B cell (primary cell): ENCODE measurements around the gene SEMA4D. TPM values are rescaled to one million over a fixed set of nuclear protein-coding genes. Genes with fewer than 3 reads are reported as not detected.

Experiments used
- ATAC-seq: fragments of 200-7000 bp; cut with Tn5 transposase; one replicate; pipeline ENCODE4 v1.10.0; 2021; ENCODE audit warnings: low read depth, mild to moderate bottlenecking, moderate number of reproducible peaks, moderate library complexity
- CTCF ChIA-PET: fragments of 350-600 bp; sonication (Branson Sonifier 250); formaldehyde crosslinking; loops from one replicate; lab custom pipeline; 2021; ENCODE audit warnings: antibody characterized with exemption, inconsistent platforms; lab: Charles Lee
- POLR2A ChIA-PET: fragments of 350-600 bp; sonication (Branson Sonifier 250); formaldehyde crosslinking; loops from one replicate; lab custom pipeline; 2021; ENCODE audit warnings: antibody characterized with exemption; lab: Charles Lee
- DNase-seq: peaks from one replicate; pipeline ENCODE4 v3.0.0; 2013
- H2AFZ ChIP-seq: 2 replicates; pipeline ENCODE4 v1.6.1; 2012; ENCODE audit warnings: mild to moderate bottlenecking, low read depth, low read length; ENCODE audit not compliant: insufficient read depth, poor library complexity, severe bottlenecking
- H3K27ac ChIP-seq, 2 donors: 1 replicate in 1 of 2; 2 replicates in 1 of 2; pipeline ENCODE4 v1.5.1; 2012 to 2013; ENCODE audit warnings: low read length in 2 of 2, mild to moderate bottlenecking in 2 of 2, moderate library complexity in 1 of 2
- H3K27me3 ChIP-seq, 4 experiments: fragments of 200-600 bp in 1 of 4; sonication (generic) in 1 of 4; replicated peaks in 1 of 4; 1 replicate in 2 of 4; 2 replicates in 2 of 4; pipeline versions ENCODE4 v1.6.1 to v1.7.0; 2013 to 2016; ENCODE audit warnings: low read length in 3 of 4, mild to moderate bottlenecking in 2 of 4, mixed read lengths in 1 of 4, moderate library complexity in 1 of 4; ENCODE audit not compliant: insufficient read depth in 4 of 4, control insufficient read depth in 3 of 4; ENCODE audit errors: control extremely low read depth in 1 of 4
- H3K36me3 ChIP-seq, 2 experiments: replicated peaks in 1 of 2; 1 replicate in 1 of 2; 2 replicates in 1 of 2; pipeline versions ENCODE4 v1.6.1 to v1.7.1; 2013; ENCODE audit warnings: low read length in 1 of 2; ENCODE audit not compliant: insufficient read depth in 2 of 2, control insufficient read depth in 1 of 2; ENCODE audit errors: control extremely low read depth in 1 of 2, extremely low read depth in 1 of 2
- H3K4me1 ChIP-seq, 2 donors: fragments of 200-600 bp in 1 of 2; sonication (generic) in 1 of 2; 1 replicate in 1 of 2; 2 replicates in 1 of 2; pipeline versions ENCODE4 v1.5.1 to v1.6.1; 2013 to 2017; ENCODE audit warnings: low read length in 2 of 2; ENCODE audit not compliant: control insufficient read depth in 2 of 2, insufficient read depth in 2 of 2
- H3K4me2 ChIP-seq: replicated peaks from 2 replicates; pipeline ENCODE3; 2012; ENCODE audit warnings: mild to moderate bottlenecking, low read depth, low read length; ENCODE audit not compliant: poor library complexity, severe bottlenecking
- H3K4me3 ChIP-seq, 5 experiments: fragments of 200-600 bp in 1 of 5; sonication (generic) in 1 of 5; 1 replicate in 3 of 5; 2 replicates in 2 of 5; pipeline versions ENCODE4 v1.5.1 to v1.7.0; 2011 to 2016; ENCODE audit warnings: low read length in 4 of 5, mild to moderate bottlenecking in 4 of 5, low read depth in 2 of 5, control low read depth in 1 of 5, moderate library complexity in 1 of 5; ENCODE audit not compliant: insufficient read depth in 1 of 5; ENCODE audit errors: control extremely low read depth in 1 of 5, extremely low read depth in 1 of 5
- H3K79me2 ChIP-seq: fragments of 200-600 bp; sonication (generic); one replicate; pipeline ENCODE4 v1.6.0; 2016; ENCODE audit warnings: low read length; ENCODE audit not compliant: control insufficient read depth, insufficient read depth
- H3K9ac ChIP-seq: fragments of 200-600 bp; sonication (generic); 2 replicates; pipeline ENCODE4 v1.6.1; 2017; ENCODE audit warnings: mild to moderate bottlenecking, low read length, moderate library complexity
- H3K9me3 ChIP-seq, 3 donors: one replicate each; pipeline versions ENCODE4 v1.6.1 to v1.7.1; 2013; ENCODE audit warnings: low read length in 2 of 3; ENCODE audit not compliant: control insufficient read depth in 2 of 3, insufficient read depth in 1 of 3; ENCODE audit errors: control extremely low read depth in 1 of 3
- H4K20me1 ChIP-seq: 2 replicates; pipeline ENCODE4 v1.6.0; 2012; ENCODE audit warnings: mild to moderate bottlenecking, low read length; ENCODE audit not compliant: insufficient read depth, control insufficient read depth, poor library complexity, severe bottlenecking
- H3K27ac Mint-ChIP-seq: one replicate; pipeline ENCODE4 v1.8.0; 2021; ENCODE audit warnings: mixed read lengths
- H3K27me3 Mint-ChIP-seq: one replicate; pipeline ENCODE4 v1.8.0; 2021; ENCODE audit warnings: mixed read lengths
- H3K4me1 Mint-ChIP-seq: one replicate; pipeline ENCODE4 v1.8.0; 2021; ENCODE audit warnings: mixed read lengths
- H3K4me3 Mint-ChIP-seq: one replicate; pipeline ENCODE4 v1.8.0; 2021; ENCODE audit warnings: mixed read lengths
- H3K9me3 Mint-ChIP-seq: one replicate; pipeline ENCODE4 v1.8.0; 2022; ENCODE audit warnings: mixed read lengths; ENCODE audit not compliant: insufficient read depth
- EZH2 ChIP-seq: IDR thresholded peaks from 2 replicates; pipeline ENCODE4 v1.6.1; 2012; ENCODE audit warnings: borderline replicate concordance, low read depth, mild to moderate bottlenecking, moderate library complexity, low read length; ENCODE audit not compliant: insufficient read depth, poor library complexity, severe bottlenecking
- WGBS: methylation state at CpG from one replicate; pipeline ENCODE4 v1.1.5; 2013; ENCODE audit warnings: missing lambda C conversion rate; ENCODE audit not compliant: insufficient coverage; 5-methylcytosine and 5-hydroxymethylcytosine counted together
- intact Hi-C: fragments of 100-400 bp; cut with micrococcal nuclease; formaldehyde crosslinking; loops from one replicate; pipeline ENCODE4 v1.10.0; 2022
- polyA plus RNA-seq: library from polyadenylated mRNA; depleted of rRNA; stranded (reverse); fragments of >200 nt; gene quantifications from 2 replicates; pipeline ENCODE4 v1.2.3, GENCODE V29; 2012
- total RNA-seq, 2 donors: library from RNA; stranded (reverse); fragments of 120-200 nt in 1 of 2; gene quantifications; 1 replicate in 1 of 2; 2 replicates in 1 of 2; pipeline versions ENCODE4 v1.2.3 to v1.2.4, GENCODE V29; 2013 to 2022
- TF ChIP-seq, protein P1 (sequence below): fragments of 200-600 bp; IDR thresholded peaks from one replicate; pipeline ENCODE4 v1.8.0; 2022; ENCODE audit warnings: antibody characterized with exemption, mild to moderate bottlenecking

The SEMA4D gene
- total and polyA plus RNA-seq, 2 donors (not counting 1 experiment from before 2014, with no cell fraction given): 53.6 to 231 TPM

DNA sequence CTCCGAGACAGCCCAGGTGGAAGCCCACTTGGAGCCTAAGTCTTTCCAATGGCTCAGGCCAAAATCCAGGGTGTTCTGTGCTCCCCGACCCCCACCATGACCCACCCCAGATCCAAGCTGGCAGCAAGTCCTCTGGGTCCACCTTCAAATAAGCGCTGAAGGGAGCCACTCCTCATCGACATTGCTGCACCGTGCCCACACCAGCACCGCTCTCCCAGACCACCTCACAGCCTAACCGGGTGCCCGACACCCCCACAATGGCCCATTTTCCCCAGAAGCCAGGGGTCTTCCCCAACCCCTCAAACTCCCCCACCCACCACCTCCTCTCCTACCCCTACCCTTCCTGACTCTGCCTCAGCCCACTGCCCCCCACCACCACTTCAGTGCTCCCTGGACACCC, 50.5 kb downstream of the SEMA4D start:
- no peak overlapping the region for H3K4me2 ChIP-seq
- POLR2A ChIA-PET: interaction anchor here (0.6 kb wide), 1 partner anchor 18 kb away, joined by 3 read pairs; no protein-coding TSS in a partner anchor
- no peak overlapping the region for H2AFZ ChIP-seq
- peaks cover 79% of the 10 kb centered on the region for H4K20me1 ChIP-seq
- peaks cover 68% of the 10 kb centered on the region for H3K4me1 Mint-ChIP-seq
- no peak for DNase-seq
- no peaks in the 10 kb centered on the region for H3K27me3 ChIP-seq
- TF ChIP-seq, protein P1, sequence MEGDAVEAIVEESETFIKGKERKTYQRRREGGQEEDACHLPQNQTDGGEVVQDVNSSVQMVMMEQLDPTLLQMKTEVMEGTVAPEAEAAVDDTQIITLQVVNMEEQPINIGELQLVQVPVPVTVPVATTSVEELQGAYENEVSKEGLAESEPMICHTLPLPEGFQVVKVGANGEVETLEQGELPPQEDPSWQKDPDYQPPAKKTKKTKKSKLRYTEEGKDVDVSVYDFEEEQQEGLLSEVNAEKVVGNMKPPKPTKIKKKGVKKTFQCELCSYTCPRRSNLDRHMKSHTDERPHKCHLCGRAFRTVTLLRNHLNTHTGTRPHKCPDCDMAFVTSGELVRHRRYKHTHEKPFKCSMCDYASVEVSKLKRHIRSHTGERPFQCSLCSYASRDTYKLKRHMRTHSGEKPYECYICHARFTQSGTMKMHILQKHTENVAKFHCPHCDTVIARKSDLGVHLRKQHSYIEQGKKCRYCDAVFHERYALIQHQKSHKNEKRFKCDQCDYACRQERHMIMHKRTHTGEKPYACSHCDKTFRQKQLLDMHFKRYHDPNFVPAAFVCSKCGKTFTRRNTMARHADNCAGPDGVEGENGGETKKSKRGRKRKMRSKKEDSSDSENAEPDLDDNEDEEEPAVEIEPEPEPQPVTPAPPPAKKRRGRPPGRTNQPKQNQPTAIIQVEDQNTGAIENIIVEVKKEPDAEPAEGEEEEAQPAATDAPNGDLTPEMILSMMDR: no peak
- TF ChIP-seq EZH2: no peak
- CTCF ChIA-PET: interaction anchor here (3.7 kb wide), 1 partner anchor 101 kb away, joined by 20 read pairs; no protein-coding TSS in a partner anchor
- H3K4me1 ChIP-seq: peaks cover 28 to 42% of the 10 kb centered on the region in 2 donors
- peaks cover 2 to 26% of the 10 kb centered on the region in 2 experiments for H3K36me3 ChIP-seq
- no peaks in the 10 kb centered on the region for H3K9me3 Mint-ChIP-seq
- H3K27ac ChIP-seq: no peak overlapping the region
- no peak for ATAC-seq
- H3K27me3 Mint-ChIP-seq: no peaks in the 10 kb centered on the region
- H3K4me3 Mint-ChIP-seq: no peak overlapping the region
- H3K27ac Mint-ChIP-seq: peak overlapping the region; percentile 73
- no peak overlapping the region for H3K4me3 ChIP-seq
- H3K9ac ChIP-seq: no peak overlapping the region
- peaks cover 87% of the 10 kb centered on the region for H3K79me2 ChIP-seq
- WGBS: 95% methylated on average over 8 of the region's 8 CpGs
- intact Hi-C loops: no loop called here
- no peaks in the 10 kb centered on the region for H3K9me3 ChIP-seq

DNA sequence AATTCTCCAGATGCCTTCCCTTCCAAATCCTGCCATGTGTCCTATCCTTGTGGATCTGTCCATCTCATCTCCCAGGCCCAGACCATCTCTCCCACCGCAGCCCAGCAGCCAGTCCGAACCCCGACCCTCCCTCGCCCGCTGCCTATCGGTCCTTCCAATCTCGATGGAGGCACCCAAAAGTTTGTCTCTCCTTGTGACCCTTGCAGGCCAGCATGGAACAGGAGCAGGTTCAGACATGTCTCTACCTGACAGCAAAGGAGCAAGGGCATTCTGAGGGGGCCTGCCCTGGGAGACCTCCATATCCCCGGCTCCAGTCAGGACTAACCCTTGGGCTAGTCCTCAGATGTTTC, 51.0 kb downstream of the SEMA4D start:
- Histone ChIP-seq H3K4me3 (no peak overlapping the region), H3K4me1 (peaks cover 33 to 47% of the 10 kb centered on the region in 2 donors), H3K9ac (no peak overlapping the region), H3K27ac (no peak overlapping the region), H3K79me2 (peaks cover 88% of the 10 kb centered on the region), H3K36me3 (peaks cover 2 to 25% of the 10 kb centered on the region in 2 experiments), H4K20me1 (peaks cover 84% of the 10 kb centered on the region), H2AFZ (no peak overlapping the region), H3K27me3 (no peaks in the 10 kb centered on the region), H3K9me3 (no peaks in the 10 kb centered on the region), H3K4me2 (no peak overlapping the region)
- peak overlapping the region; percentile 73 for H3K27ac Mint-ChIP-seq
- ChIA-PET POLR2A (interaction anchor here (0.6 kb wide), 1 partner anchor 19 kb away, joined by 3 read pairs; no protein-coding TSS in a partner anchor), CTCF (no interaction called here)
- DNase-seq (no peak), ATAC-seq (no peak)
- H3K9me3 Mint-ChIP-seq: no peaks in the 10 kb centered on the region
- H3K4me1 Mint-ChIP-seq: peaks cover 73% of the 10 kb centered on the region
- intact Hi-C loops: no loop called here
- WGBS: 93% methylated on average over 8 of the region's 8 CpGs
- no peak overlapping the region for H3K4me3 Mint-ChIP-seq
- TF ChIP-seq, protein P1: no peak
- TF ChIP-seq EZH2: no peak
- no peaks in the 10 kb centered on the region for H3K27me3 Mint-ChIP-seq
